SH-SY5Y (cell line): Measurements from ENCODE around the gene ARL6IP4.

Source experiments
- GATA2 ChIP-seq: IDR thresholded peaks from 2 replicates; pipeline ENCODE4 v1.6.1; 2011; ENCODE audit warnings: mild to moderate bottlenecking, low read depth, low read length
- GATA3 ChIP-seq: IDR thresholded peaks from 2 replicates; pipeline ENCODE4 v1.6.1; 2011; ENCODE audit warnings: low read depth, mild to moderate bottlenecking, low read length, moderate library complexity

DNA sequence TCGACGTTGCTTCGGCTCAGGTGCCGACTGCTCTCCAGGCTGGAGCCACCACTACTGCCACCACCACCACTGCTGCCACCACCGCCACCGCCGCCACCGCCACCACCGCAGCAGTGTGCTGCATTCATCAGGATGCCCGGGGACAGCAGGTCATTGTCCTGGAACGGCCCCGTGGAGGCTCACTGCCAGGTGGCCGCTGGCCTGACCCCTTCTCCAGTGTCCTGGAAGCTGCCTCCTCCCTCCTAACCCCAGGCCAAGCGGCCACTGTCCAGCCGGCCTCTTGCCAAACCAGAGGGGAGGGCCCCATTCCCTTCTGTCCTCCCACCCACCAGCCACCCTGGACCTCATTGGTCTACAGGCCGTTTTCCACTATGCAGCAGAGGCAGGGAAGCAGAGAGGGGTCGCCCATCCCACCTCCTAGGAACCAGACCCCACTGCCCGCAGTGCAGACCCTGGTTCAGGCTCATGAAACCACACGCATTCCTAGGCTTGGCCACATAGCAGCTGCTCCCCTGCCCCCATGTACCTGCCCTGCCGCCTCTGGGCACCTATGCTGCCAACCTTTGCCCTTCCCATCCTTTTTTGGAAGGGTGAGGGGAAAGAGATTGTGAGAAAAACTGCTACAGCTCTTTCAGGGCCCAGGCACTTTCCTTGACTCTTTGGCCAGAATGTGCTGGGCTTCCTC, 15.2 kb downstream of the ARL6IP4 start:
- TF ChIP-seq GATA3 (no peak), GATA2 (no peak)
